ENCODE measurements around the gene WBP1L. TPM values are rescaled to one million over a fixed set of nuclear protein-coding genes. Genes with fewer than 3 reads are reported as not detected.

Gene WBP1L
- total RNA-seq, 3 donors from 2014 or later (not counting 1 experiment from before 2014, with no cell fraction given): 34.6 to 48.4 (median 47.9) TPM

GRCh38 chr10:102744374-102745051 lies 765 bp downstream of the WBP1L start:
- no peaks in the 10 kb centered on the region for H3K27me3 ChIP-seq (ENCODE audit: control insufficient read depth, insufficient read depth, low read length)
- peak in 1 of 2 donors; percentile 52 for DNase-seq
- H3K36me3 ChIP-seq (ENCODE audit: control insufficient read depth, insufficient read depth, low read length): no peaks in the 10 kb centered on the region
- H3K4me1 ChIP-seq (ENCODE audit: control insufficient read depth, insufficient read depth, low read length): peaks cover 16% of the 10 kb centered on the region
- peak overlapping the region; percentile 71 for H3K27ac ChIP-seq (ENCODE audit: low read length)
- peak overlapping the region; percentile 85 for H3K4me3 ChIP-seq (ENCODE audit: low read length)
- no peaks in the 10 kb centered on the region for H3K36me3 Mint-ChIP-seq
- peaks cover 52 to 55% of the 10 kb centered on the region in 2 donors for H3K4me1 Mint-ChIP-seq
- intact Hi-C loops (cut with micrococcal nuclease): no loop called here
- peak overlapping the region; percentile 93 for H3K4me3 Mint-ChIP-seq
- no peaks in the 10 kb centered on the region for H3K9me3 ChIP-seq (ENCODE audit: control insufficient read depth, insufficient read depth, low read length)
- ATAC-seq: peak in 1 of 3 donors; percentile 9
- no peaks in the 10 kb centered on the region for H3K27me3 Mint-ChIP-seq (ENCODE audit: low read depth in 2 of 2)
- 16% methylated on average over 9 of the region's 9 CpGs for WGBS (ENCODE audit: insufficient coverage)
- H3K27ac Mint-ChIP-seq: peak overlapping the region; percentile 78 to 86
- peaks cover 0 to 4% of the 10 kb centered on the region in 2 donors for H3K9me3 Mint-ChIP-seq
- no peak for TF ChIP-seq CTCF (IDR thresholded peaks at IDR 0.05)

GRCh38 chr10:102745157-102745556 lies 1.4 kb downstream of the WBP1L start:
- Histone ChIP-seq H3K4me1 (ENCODE audit: control insufficient read depth, insufficient read depth, low read length) (peaks cover 16% of the 10 kb centered on the region), H3K36me3 (ENCODE audit: control insufficient read depth, insufficient read depth, low read length) (no peaks in the 10 kb centered on the region), H3K9me3 (ENCODE audit: control insufficient read depth, insufficient read depth, low read length) (no peaks in the 10 kb centered on the region), H3K4me3 (ENCODE audit: low read length) (no peak overlapping the region), H3K27me3 (ENCODE audit: control insufficient read depth, insufficient read depth, low read length) (no peaks in the 10 kb centered on the region), H3K27ac (ENCODE audit: low read length) (no peak overlapping the region)
- H3K4me3 Mint-ChIP-seq: peak overlapping the region; percentile 93
- H3K9me3 Mint-ChIP-seq: peaks cover 0 to 4% of the 10 kb centered on the region in 2 donors
- H3K27ac Mint-ChIP-seq: peak overlapping the region; percentile 78 to 86
- H3K36me3 Mint-ChIP-seq: no peaks in the 10 kb centered on the region
- no peaks in the 10 kb centered on the region for H3K27me3 Mint-ChIP-seq (ENCODE audit: low read depth in 2 of 2)
- 94% methylated on average over 2 of the region's 4 CpGs for WGBS (ENCODE audit: insufficient coverage)
- DNase-seq: no peak
- no peak for ATAC-seq
- peaks cover 52 to 55% of the 10 kb centered on the region in 2 donors for H3K4me1 Mint-ChIP-seq
- TF ChIP-seq CTCF (IDR thresholded peaks at IDR 0.05): no peak
- intact Hi-C loops (cut with micrococcal nuclease): no loop called here

DNA sequence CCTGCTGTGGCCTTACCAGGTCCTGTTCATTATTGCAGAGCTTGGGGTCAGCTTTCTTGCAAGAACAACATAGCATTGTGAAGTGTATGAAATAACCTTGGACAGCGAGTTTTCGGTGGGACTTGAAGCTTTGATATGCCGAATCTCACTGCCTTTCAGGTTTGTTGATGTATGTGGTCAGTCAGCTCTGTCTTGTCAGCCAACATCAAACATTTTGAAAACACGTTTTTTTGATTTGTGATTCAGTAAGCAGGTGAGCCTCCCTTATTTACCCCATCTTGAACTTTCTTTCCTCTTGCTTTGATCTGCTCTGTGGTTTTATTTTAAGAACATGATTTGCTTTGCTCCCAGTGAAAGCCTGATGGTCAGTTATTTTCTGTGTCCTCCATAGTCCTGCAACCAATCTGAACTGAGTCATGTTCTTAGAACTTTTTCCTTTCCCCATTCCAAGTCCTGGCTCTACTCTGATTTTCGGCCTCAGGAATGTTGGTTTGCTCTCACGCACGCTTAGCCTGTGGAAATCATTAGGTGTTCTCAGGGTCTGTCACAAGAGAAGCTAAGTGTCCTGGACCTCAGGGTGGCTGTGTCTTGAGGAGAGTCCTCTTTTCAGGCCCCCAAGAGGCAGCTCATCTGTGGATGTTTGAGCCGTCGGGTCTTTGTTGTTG lies 8.7 kb downstream of the WBP1L start:
- DNase-seq: no peak

More for the DNA sequence above, 8.7 kb downstream of the WBP1L start:
- Mint-ChIP-seq H3K36me3 (no peaks in the 10 kb centered on the region), H3K27ac (peak overlapping the region; percentile 74 to 79), H3K27me3 (ENCODE audit: low read depth in 2 of 2) (no peaks in the 10 kb centered on the region), H3K4me1 (peaks cover 43 to 54% of the 10 kb centered on the region in 2 donors), H3K4me3 (no peak overlapping the region), H3K9me3 (no peaks in the 10 kb centered on the region)
- H3K4me3 ChIP-seq (ENCODE audit: low read length): no peak overlapping the region
- H3K9me3 ChIP-seq (ENCODE audit: control insufficient read depth, insufficient read depth, low read length): no peaks in the 10 kb centered on the region
- peaks cover 15% of the 10 kb centered on the region for H3K4me1 ChIP-seq (ENCODE audit: control insufficient read depth, insufficient read depth, low read length)
- H3K36me3 ChIP-seq (ENCODE audit: control insufficient read depth, insufficient read depth, low read length): no peaks in the 10 kb centered on the region
- WGBS (ENCODE audit: insufficient coverage): 86% methylated on average over 9 of the region's 9 CpGs
- no peak for TF ChIP-seq CTCF (IDR thresholded peaks at IDR 0.05)
- peak overlapping the region; percentile 8 for H3K27ac ChIP-seq (ENCODE audit: low read length)
- intact Hi-C loops (cut with micrococcal nuclease): no loop called here
- ATAC-seq: no peak
- no peaks in the 10 kb centered on the region for H3K27me3 ChIP-seq (ENCODE audit: control insufficient read depth, insufficient read depth, low read length)

Data from natural killer cell (primary cell).